Measurements from ENCODE around the gene NPHP4.

- TF ChIP-seq, protein P1, sequence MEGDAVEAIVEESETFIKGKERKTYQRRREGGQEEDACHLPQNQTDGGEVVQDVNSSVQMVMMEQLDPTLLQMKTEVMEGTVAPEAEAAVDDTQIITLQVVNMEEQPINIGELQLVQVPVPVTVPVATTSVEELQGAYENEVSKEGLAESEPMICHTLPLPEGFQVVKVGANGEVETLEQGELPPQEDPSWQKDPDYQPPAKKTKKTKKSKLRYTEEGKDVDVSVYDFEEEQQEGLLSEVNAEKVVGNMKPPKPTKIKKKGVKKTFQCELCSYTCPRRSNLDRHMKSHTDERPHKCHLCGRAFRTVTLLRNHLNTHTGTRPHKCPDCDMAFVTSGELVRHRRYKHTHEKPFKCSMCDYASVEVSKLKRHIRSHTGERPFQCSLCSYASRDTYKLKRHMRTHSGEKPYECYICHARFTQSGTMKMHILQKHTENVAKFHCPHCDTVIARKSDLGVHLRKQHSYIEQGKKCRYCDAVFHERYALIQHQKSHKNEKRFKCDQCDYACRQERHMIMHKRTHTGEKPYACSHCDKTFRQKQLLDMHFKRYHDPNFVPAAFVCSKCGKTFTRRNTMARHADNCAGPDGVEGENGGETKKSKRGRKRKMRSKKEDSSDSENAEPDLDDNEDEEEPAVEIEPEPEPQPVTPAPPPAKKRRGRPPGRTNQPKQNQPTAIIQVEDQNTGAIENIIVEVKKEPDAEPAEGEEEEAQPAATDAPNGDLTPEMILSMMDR (IDR thresholded peaks at IDR 0.05): peak in 5 of 6 experiments; percentile 7 to 55 (median 41)
- TF ChIP-seq POLR2A (IDR thresholded peaks at IDR 0.05): no peak
Measured at GRCh38 chr1:6041432-6042062, 49.3 kb upstream of the NPHP4 start.
